ENCODE data around the gene WNT11.
"Not testable (repeated sequence)": the region's sequence is repeated elsewhere in the genome, so short reads cannot be mapped to it uniquely, and the experiment has no call there.

WNT11 gene

GRCh38 chr11:76203131-76203925 is 3.0 kb downstream of the WNT11 start:
- DNase-seq (ENCODE audit: low read depth in 2 of 2) = no peak

- DNase-seq (ENCODE audit: low read depth in 2 of 2) = no peak
These were observed 4.5 kb downstream of the WNT11 start for GRCh38 chr11:76201672-76202412.

- no peak for DNase-seq (ENCODE audit: low read depth in 2 of 2)
These were observed 5.2 kb downstream of the WNT11 start for GRCh38 chr11:76201056-76201455.

- DNase-seq (ENCODE audit: low read depth in 2 of 2) = no peak
These were observed 6.0 kb downstream of the WNT11 start for GRCh38 chr11:76200006-76200940.

GRCh38 chr11:76198691-76199090 is 7.6 kb downstream of the WNT11 start:
- not testable (repeated sequence) for DNase-seq (ENCODE audit: low read depth in 2 of 2)

GRCh38 chr11:76197941-76198640 is 8.2 kb downstream of the WNT11 start:
- no peak for DNase-seq (ENCODE audit: low read depth in 2 of 2)

GRCh38 chr11:76197332-76197731 is 9.0 kb downstream of the WNT11 start:
- DNase-seq (ENCODE audit: low read depth in 2 of 2) = no peak

- no peak for DNase-seq (ENCODE audit: low read depth in 2 of 2)
These were observed 9.5 kb downstream of the WNT11 start for GRCh38 chr11:76196849-76197248.

GRCh38 chr11:76194872-76195668 is 11.2 kb downstream of the WNT11 start:
- DNase-seq (ENCODE audit: low read depth in 2 of 2) = no peak

- DNase-seq (ENCODE audit: low read depth in 2 of 2) = no peak
These were observed 13.1 kb downstream of the WNT11 start for GRCh38 chr11:76193219-76193618.

- DNase-seq (ENCODE audit: low read depth in 2 of 2) = no peak
These were observed 15.9 kb downstream of the WNT11 start for GRCh38 chr11:76190376-76190775.

GRCh38 chr11:76189682-76190081 is 16.6 kb downstream of the WNT11 start:
- DNase-seq (ENCODE audit: low read depth in 2 of 2) = no peak

- no peak for DNase-seq (ENCODE audit: low read depth in 2 of 2)
These were observed 17.4 kb downstream of the WNT11 start for GRCh38 chr11:76188873-76189272.

- DNase-seq (ENCODE audit: low read depth in 2 of 2) = no peak
These were observed 19.5 kb downstream of the WNT11 start for GRCh38 chr11:76186776-76187279.

GRCh38 chr11:76185931-76186401 is 20.3 kb downstream of the WNT11 start:
- no peak for DNase-seq (ENCODE audit: low read depth in 2 of 2)

- DNase-seq (ENCODE audit: low read depth in 2 of 2) = no peak
These were observed 20.8 kb downstream of the WNT11 start for GRCh38 chr11:76185511-76185910.

- no peak for DNase-seq (ENCODE audit: low read depth in 2 of 2)
These were observed 21.7 kb downstream of the WNT11 start for GRCh38 chr11:76184551-76184993.

GRCh38 chr11:76181371-76181770 is 24.9 kb downstream of the WNT11 start:
- DNase-seq (ENCODE audit: low read depth in 2 of 2) = no peak

GRCh38 chr11:76179147-76179546 is 27.2 kb downstream of the WNT11 start:
- no peak for DNase-seq (ENCODE audit: low read depth in 2 of 2)

- no peak for DNase-seq (ENCODE audit: low read depth in 2 of 2)
These were observed 29.0 kb downstream of the WNT11 start for GRCh38 chr11:76177250-76177686.

Data from stimulated activated CD8-positive, alpha-beta memory T cell treated with anti-CD3 and anti-CD28 coated beads, Interleukin-7, amount 100 ng/mL, for 4 hours (primary cell).